ENCODE data around the gene ATXN1. TPM values are rescaled to one million over a fixed set of nuclear protein-coding genes. Genes with fewer than 3 reads are reported as not detected.
A peak's percentile ranks its signal among the peaks of the same experiment; 100 is the strongest.

ATXN1 gene
- total RNA-seq, 1 experiment from 2014 or later: 16.5 TPM

DNA sequence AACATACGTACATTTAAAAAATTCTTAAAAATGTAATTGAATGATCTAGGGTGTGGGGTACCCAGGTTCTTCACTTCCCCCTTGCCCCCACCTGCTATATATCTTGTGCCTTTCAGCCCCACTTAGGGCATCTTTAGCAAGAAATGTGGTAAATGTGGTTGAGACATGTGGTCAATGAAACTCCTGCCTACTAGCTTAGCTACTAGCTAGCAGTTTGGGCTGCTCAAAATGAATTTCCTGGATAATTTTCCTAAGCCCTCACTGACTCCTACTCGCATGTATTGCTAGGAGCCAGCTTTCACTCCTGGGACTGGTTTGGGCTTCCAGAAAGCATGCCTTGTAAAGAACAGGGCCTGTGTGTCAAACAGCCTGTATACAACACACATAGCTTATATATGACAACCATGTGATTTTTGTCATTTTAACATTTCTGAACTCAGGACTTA lies 257.3 kb downstream of the ATXN1 start:
- no peak for DNase-seq (ENCODE audit: unreplicated experiment)
- intact Hi-C loops (cut with micrococcal nuclease): no loop called here
- ChIA-PET CTCF (interaction anchor here (0.6 to 1.6 kb wide), 5 partner anchors 186 to 1755 kb away, joined by 3 to 5 read pairs (median 3); no protein-coding TSS in a partner anchor), POLR2A (no interaction called here)
- no TSS peak for BruUV-seq (replicated peaks)
- Mint-ChIP-seq H3K27ac (ENCODE audit: low read depth, unreplicated experiment) (no peak overlapping the region), H3K4me3 (ENCODE audit: unreplicated experiment) (no peak overlapping the region), H3K4me1 (ENCODE audit: insufficient read depth, unreplicated experiment) (no peaks in the 10 kb centered on the region), H3K36me3 (ENCODE audit: insufficient read depth, unreplicated experiment) (no peaks in the 10 kb centered on the region), H3K9me3 (ENCODE audit: unreplicated experiment) (no peaks in the 10 kb centered on the region), H3K27me3 (ENCODE audit: insufficient read depth, unreplicated experiment) (no peaks in the 10 kb centered on the region)
- TF ChIP-seq, protein P1, sequence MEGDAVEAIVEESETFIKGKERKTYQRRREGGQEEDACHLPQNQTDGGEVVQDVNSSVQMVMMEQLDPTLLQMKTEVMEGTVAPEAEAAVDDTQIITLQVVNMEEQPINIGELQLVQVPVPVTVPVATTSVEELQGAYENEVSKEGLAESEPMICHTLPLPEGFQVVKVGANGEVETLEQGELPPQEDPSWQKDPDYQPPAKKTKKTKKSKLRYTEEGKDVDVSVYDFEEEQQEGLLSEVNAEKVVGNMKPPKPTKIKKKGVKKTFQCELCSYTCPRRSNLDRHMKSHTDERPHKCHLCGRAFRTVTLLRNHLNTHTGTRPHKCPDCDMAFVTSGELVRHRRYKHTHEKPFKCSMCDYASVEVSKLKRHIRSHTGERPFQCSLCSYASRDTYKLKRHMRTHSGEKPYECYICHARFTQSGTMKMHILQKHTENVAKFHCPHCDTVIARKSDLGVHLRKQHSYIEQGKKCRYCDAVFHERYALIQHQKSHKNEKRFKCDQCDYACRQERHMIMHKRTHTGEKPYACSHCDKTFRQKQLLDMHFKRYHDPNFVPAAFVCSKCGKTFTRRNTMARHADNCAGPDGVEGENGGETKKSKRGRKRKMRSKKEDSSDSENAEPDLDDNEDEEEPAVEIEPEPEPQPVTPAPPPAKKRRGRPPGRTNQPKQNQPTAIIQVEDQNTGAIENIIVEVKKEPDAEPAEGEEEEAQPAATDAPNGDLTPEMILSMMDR (IDR thresholded peaks at IDR 0.05; ENCODE audit: unreplicated experiment): no peak

DNA sequence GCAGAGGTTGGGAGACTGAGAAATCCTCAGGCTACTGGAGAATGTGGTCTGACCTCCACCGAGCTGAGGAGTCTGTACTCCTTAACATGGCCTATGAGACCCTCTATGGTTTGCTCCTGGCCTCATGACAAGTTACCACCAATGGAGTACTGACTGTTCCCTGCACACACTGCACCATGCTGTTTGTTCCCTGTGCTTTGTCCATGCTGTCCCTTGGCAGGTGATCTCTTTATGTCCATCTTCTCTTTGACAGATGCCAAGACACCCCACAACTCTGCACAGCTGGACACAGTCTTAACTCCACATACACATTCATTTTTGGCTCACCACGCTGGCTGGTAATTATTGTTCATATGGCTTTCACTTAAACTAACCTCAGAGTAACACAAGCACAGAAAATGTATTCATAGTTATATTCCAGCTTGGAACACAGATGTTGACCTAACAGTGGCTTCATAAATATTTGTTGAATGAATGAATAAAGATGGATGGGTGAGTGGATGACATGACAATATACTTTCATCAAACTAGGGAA lies 258.0 kb downstream of the ATXN1 start:
- intact Hi-C loops (cut with micrococcal nuclease): no loop called here
- no peak for DNase-seq (ENCODE audit: unreplicated experiment)
- H3K9me3 Mint-ChIP-seq (ENCODE audit: unreplicated experiment): no peaks in the 10 kb centered on the region
- no peak overlapping the region for H3K4me3 Mint-ChIP-seq (ENCODE audit: unreplicated experiment)
- BruUV-seq (replicated peaks): no TSS peak
- no peak overlapping the region for H3K27ac Mint-ChIP-seq (ENCODE audit: low read depth, unreplicated experiment)
- no peaks in the 10 kb centered on the region for H3K36me3 Mint-ChIP-seq (ENCODE audit: insufficient read depth, unreplicated experiment)
- no peaks in the 10 kb centered on the region for H3K27me3 Mint-ChIP-seq (ENCODE audit: insufficient read depth, unreplicated experiment)
- ChIA-PET POLR2A (interaction anchor here (0.7 kb wide), 1 partner anchor 462 kb away, joined by 3 read pairs; no protein-coding TSS in a partner anchor), CTCF (interaction anchor here (0.6 to 1.0 kb wide), 3 partner anchors 10 to 185 kb away, joined by 3 to 6 read pairs (median 4); no protein-coding TSS in a partner anchor)
- TF ChIP-seq, protein P1 (IDR thresholded peaks at IDR 0.05; ENCODE audit: unreplicated experiment): no peak
- H3K4me1 Mint-ChIP-seq (ENCODE audit: insufficient read depth, unreplicated experiment): peaks cover under 1% of the 10 kb centered on the region

DNA sequence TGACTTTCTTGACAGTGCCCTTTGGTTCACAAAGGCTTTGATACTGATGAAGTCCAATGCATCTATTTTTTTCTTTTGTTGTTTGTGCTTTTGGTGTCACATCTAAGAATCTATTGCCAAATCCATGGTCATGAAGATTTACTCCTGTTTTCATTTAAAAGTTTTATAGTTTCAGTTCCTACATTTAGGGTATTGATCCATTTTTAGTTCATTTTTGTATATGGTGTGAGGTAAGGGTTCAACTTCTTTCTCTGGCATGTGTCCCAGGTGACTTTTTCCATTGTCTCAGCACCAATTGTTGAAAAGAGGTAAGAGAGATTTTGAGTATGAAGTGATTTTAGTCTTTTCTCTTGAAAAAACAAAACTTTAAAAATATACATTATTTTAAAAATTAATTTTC lies 262.3 kb downstream of the ATXN1 start:
- ChIA-PET CTCF (no interaction called here), POLR2A (interaction anchor here (1.1 to 1.2 kb wide), 2 partner anchors 12 to 183 kb away, joined by 3 read pairs; no protein-coding TSS in a partner anchor)
- no peak overlapping the region for H3K27ac Mint-ChIP-seq (ENCODE audit: low read depth, unreplicated experiment)
- H3K27me3 Mint-ChIP-seq (ENCODE audit: insufficient read depth, unreplicated experiment): no peaks in the 10 kb centered on the region
- no peak for DNase-seq (ENCODE audit: unreplicated experiment)
- H3K4me3 Mint-ChIP-seq (ENCODE audit: unreplicated experiment): no peak overlapping the region
- H3K9me3 Mint-ChIP-seq (ENCODE audit: unreplicated experiment): no peaks in the 10 kb centered on the region
- intact Hi-C loops (cut with micrococcal nuclease): no loop called here
- TF ChIP-seq, protein P1 (IDR thresholded peaks at IDR 0.05; ENCODE audit: unreplicated experiment): no peak
- no TSS peak for BruUV-seq (replicated peaks)
- no peaks in the 10 kb centered on the region for H3K36me3 Mint-ChIP-seq (ENCODE audit: insufficient read depth, unreplicated experiment)
- peaks cover 10% of the 10 kb centered on the region for H3K4me1 Mint-ChIP-seq (ENCODE audit: insufficient read depth, unreplicated experiment)

DNA sequence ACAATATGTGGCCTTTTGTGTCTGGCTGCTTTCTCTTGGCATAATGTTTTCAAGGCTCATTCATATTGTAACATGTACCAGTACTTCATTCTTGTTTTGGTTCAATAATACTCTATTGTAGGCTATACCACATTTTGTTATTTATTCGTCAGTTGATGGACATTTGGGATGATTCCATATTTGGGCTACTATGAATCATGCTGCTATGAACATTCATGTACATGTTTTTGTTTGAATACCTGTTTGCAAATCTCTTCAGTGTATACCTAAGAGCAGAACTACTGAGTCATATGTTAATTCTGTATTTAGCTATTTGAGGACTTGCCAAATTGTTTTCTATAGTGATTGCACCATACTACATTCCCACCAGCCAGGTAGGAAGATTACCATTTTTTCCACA lies 263.0 kb downstream of the ATXN1 start:
- no peaks in the 10 kb centered on the region for H3K27me3 Mint-ChIP-seq (ENCODE audit: insufficient read depth, unreplicated experiment)
- DNase-seq (ENCODE audit: unreplicated experiment): peak; percentile 66
- H3K9me3 Mint-ChIP-seq (ENCODE audit: unreplicated experiment): no peaks in the 10 kb centered on the region
- no peak overlapping the region for H3K4me3 Mint-ChIP-seq (ENCODE audit: unreplicated experiment)
- H3K36me3 Mint-ChIP-seq (ENCODE audit: insufficient read depth, unreplicated experiment): no peaks in the 10 kb centered on the region
- ChIA-PET CTCF (no interaction called here), POLR2A (interaction anchor here (1.1 to 1.2 kb wide), 2 partner anchors 13 to 183 kb away, joined by 3 read pairs; no protein-coding TSS in a partner anchor)
- TF ChIP-seq, protein P1 (IDR thresholded peaks at IDR 0.05; ENCODE audit: unreplicated experiment): no peak
- H3K4me1 Mint-ChIP-seq (ENCODE audit: insufficient read depth, unreplicated experiment): peaks cover 10% of the 10 kb centered on the region
- H3K27ac Mint-ChIP-seq (ENCODE audit: low read depth, unreplicated experiment): no peak overlapping the region
- intact Hi-C loops (cut with micrococcal nuclease): no loop called here
- no TSS peak for BruUV-seq (replicated peaks)
